GM21717 (cell line): ENCODE measurements around the gene ABAT.
"Not testable (repeated sequence)": the region's sequence is repeated elsewhere in the genome, so short reads cannot be mapped to it uniquely, and the experiment has no call there.

ENCODE experiments used
- ATAC-seq: cut with Tn5 transposase; IDR thresholded peaks from one replicate; pipeline ENCODE4 v1.9.1; 2021; ENCODE audit warnings: mild to moderate bottlenecking, moderate library complexity; ENCODE audit not compliant: unreplicated experiment

Gene ABAT

GRCh38 chr16:8774208-8774607 is 99.8 kb downstream of the ABAT start:
- ATAC-seq = no peak

GRCh38 chr16:8775359-8775758 is 100.9 kb downstream of the ABAT start:
- ATAC-seq = no peak

- ATAC-seq = no peak
These were observed 101.7 kb downstream of the ABAT start for GRCh38 chr16:8776129-8776584.

- no peak for ATAC-seq
These were observed 102.8 kb downstream of the ABAT start for GRCh38 chr16:8777217-8777616.

GRCh38 chr16:8781797-8782196 is 107.4 kb downstream of the ABAT start:
- no peak for ATAC-seq

- ATAC-seq = no peak
These were observed 108.3 kb downstream of the ABAT start for GRCh38 chr16:8782673-8783072.

GRCh38 chr16:8785408-8785807 is 111.0 kb downstream of the ABAT start:
- no peak for ATAC-seq

GRCh38 chr16:8786316-8786715 is 111.9 kb downstream of the ABAT start:
- not testable (repeated sequence) for ATAC-seq

GRCh38 chr16:8788578-8789172 is 114.3 kb downstream of the ABAT start:
- ATAC-seq = no peak

- ATAC-seq = no peak
These were observed 120.7 kb downstream of the ABAT start for GRCh38 chr16:8795091-8795490.

GRCh38 chr16:8795818-8796217 is 121.4 kb downstream of the ABAT start:
- ATAC-seq = no peak

GRCh38 chr16:8796469-8797363 is 122.3 kb downstream of the ABAT start:
- ATAC-seq = no peak

- ATAC-seq = peak; percentile 92
These were observed 123.2 kb downstream of the ABAT start, which contains the start of the genes PMM2 and TMEM186 for GRCh38 chr16:8797364-8798173. TSS of gene PMM2 (plus strand) at chr16:8797839. CDS start at chr16:8797883, 44 bp downstream. TSS of gene TMEM186 (minus strand) at chr16:8797639. CDS start at chr16:8797614, 25 bp downstream.

- no peak for ATAC-seq
These were observed 123.7 kb downstream of the ABAT start for GRCh38 chr16:8798174-8798527.

- ATAC-seq = no peak
These were observed 124.2 kb downstream of the ABAT start for GRCh38 chr16:8798535-8799157.

- ATAC-seq = no peak
These were observed 127.3 kb downstream of the ABAT start for GRCh38 chr16:8801701-8802100.

- ATAC-seq = not testable (repeated sequence)
These were observed 129.3 kb downstream of the ABAT start for GRCh38 chr16:8803733-8804132.

- no peak for ATAC-seq
These were observed 129.9 kb downstream of the ABAT start for GRCh38 chr16:8804313-8804712.

GRCh38 chr16:8806272-8806983 is 132.0 kb downstream of the ABAT start:
- ATAC-seq = no peak

- ATAC-seq = no peak
These were observed 132.8 kb downstream of the ABAT start for GRCh38 chr16:8807189-8807588.
